Measurements from ENCODE around the gene DOCK8.

DOCK8 gene

GRCh38 chr9:431701-432100 is 217.0 kb downstream of the DOCK8 start:
- DNase-seq: no peak

- DNase-seq: no peak
These were observed 221.8 kb downstream of the DOCK8 start for GRCh38 chr9:436482-436881.

DNA sequence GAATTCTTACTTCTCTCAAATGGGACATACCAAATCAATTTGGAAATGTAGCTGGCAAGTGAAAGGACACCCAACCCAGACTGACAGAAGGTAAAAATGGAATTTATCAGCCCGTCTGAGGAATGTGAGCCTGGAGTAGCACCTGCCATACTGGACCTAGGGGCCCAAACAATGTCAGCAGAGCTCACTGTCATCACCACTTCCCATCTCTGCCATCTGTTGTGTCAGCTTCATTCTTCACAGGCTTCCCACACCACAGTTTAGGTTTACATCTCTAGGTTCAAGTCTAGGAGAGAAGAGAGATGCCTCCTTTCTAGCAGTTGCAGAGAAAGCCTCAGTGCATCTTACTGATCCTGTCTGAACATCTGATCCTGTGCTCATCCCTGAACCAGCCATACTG is 222.4 kb downstream of the DOCK8 start:
- no peak for DNase-seq

- no peak for DNase-seq
These were observed 222.9 kb downstream of the DOCK8 start for GRCh38 chr9:437574-438001.

GRCh38 chr9:438066-438465 is 223.4 kb downstream of the DOCK8 start:
- DNase-seq: no peak

- DNase-seq: no peak
These were observed 224.5 kb downstream of the DOCK8 start for GRCh38 chr9:438961-439768.

DNA sequence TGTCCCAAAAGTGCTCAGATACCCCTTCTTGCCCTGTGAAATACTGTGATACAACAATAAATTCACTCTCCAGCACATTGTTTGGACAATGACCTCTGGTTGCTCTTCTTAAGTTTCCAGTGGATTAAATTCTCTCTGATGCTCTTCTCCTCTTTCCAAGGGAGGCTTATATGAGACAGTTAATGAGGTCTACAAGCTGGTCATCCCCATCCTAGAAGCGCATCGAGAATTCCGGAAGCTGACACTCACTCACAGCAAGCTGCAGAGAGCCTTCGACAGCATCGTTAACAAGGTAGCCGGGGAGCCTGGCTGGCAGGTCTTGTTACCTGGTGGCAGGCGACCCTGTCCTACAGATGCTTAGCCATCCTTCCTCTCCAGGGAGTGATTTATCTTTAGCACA is 226.5 kb downstream of the DOCK8 start:
- DNase-seq: no peak

GRCh38 chr9:444528-444927 is 229.9 kb downstream of the DOCK8 start:
- DNase-seq: no peak

GRCh38 chr9:445033-445432 is 230.4 kb downstream of the DOCK8 start:
- DNase-seq: no peak

- DNase-seq: no peak
These were observed 231.5 kb downstream of the DOCK8 start for GRCh38 chr9:446074-446699.

GRCh38 chr9:447230-448025 is 232.8 kb downstream of the DOCK8 start:
- no peak for DNase-seq

DNA sequence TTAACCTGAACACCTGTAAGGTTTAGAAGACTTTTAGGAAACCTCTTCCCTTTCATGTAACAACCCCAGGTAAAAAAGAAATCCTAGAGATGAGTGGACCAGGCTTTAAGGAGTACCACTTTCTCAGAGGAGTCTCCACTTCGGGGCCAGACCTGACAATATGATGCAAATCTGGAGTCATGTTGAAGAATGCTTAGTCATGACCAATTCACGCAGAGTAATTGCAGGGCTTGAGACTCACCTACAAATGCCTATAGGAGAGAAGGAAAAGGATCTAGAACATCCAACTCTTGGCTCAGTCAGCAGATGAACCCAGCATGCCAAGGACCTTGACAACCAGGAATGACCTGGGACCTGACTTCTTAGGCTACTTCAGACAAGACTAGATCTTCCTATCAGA is 235.4 kb downstream of the DOCK8 start:
- DNase-seq: no peak

GRCh38 chr9:450561-450960 is 235.9 kb downstream of the DOCK8 start:
- DNase-seq: no peak

GRCh38 chr9:453832-454231 is 239.2 kb downstream of the DOCK8 start:
- DNase-seq: no peak

DNA sequence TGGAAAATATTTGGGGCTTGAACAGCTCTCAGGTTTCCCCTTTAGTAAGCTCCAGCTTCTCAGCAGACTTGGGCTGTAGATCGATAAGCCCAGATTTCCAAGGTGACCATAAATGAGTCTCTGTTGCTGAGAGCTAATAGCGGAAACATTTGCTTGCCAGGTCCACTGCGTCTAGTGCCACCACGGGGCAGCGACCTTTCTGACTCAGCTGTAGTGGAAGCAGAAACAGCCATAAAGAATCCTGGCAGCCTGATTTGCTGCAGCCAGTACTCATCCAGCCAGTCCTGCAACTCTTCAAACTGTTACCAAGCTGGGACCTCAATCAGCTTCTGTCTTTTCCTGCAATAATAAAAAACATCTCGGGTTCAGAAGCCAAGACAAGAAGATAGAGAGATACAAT is 241.7 kb downstream of the DOCK8 start:
- DNase-seq: no peak

DNA sequence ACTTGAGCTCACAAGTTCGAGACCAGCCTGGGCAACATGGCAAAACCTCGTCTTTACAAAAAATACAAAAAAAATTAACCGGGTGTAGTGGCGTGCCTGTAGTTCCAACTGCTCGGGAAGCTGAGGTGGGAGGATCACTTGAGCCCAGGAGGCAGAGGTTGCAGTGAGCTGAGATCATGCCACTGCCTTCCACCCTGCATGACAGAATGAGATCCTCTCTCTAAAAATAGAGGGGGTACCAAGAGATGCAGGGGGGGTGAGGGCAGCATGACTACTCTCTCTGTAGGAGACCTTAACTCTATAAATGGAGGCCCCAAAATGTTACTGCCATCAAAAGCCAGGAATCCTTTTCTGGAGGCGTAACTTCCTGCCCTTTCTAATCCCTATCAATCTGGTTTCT is 243.9 kb downstream of the DOCK8 start:
- DNase-seq: no peak

- no peak for DNase-seq
These were observed 245.1 kb downstream of the DOCK8 start for GRCh38 chr9:459491-460444.

- no peak for DNase-seq
These were observed 247.5 kb downstream of the DOCK8 start for GRCh38 chr9:462121-462520.

- DNase-seq: no peak
These were observed 247.9 kb downstream of the DOCK8 start for GRCh38 chr9:462606-463005.

DNA sequence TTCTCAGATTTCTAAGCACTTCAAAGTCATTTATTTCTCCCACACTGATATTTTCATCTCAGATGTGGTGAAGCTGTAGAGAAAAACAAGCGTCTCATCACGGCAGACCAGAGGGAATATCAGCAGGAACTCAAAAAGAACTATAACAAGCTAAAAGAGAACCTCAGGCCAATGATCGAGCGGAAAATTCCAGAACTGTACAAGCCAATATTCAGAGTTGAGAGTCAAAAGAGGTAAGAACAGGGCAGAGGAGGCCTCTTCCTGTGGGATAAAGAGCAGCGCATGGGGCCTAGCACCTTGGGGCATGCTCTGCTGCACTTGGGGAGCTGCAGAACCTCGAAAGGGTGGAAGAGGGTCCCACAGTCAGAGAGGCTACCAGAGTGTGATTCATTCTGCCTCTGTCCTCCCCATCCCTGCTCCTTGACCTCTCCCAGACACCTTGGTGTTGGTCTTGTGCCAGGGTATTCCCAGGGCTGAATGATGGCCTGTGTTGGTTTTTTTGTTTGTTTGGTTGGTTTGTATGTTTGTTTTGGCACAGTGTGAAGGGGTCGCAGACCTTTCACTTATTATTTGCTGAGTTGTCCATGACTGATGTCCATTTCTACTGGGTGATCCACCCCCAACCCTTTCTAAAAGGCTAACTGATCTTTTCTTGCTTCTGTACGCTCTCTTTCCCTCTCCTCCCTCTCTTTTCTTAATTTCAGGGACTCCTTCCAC is 248.9 kb downstream of the DOCK8 start:
- DNase-seq: no peak

DNA sequence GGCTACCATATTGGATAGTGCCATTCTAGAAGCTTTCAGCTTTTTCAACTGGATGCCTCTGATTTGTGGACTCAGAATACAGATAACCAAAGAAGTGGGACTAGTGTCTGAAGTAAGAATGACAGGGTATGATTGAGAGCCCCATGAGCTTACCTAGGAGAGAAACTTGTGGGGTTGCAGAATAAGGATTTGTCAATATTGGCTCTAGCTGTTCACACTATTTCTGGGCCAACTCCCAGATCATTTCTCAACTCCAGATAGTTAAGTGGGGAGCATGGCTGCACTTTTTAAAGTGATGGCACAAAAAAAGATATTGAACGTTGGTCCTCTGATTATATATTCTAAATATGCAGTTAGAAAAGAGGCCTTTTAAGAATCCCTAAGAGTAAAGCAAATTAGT is 252.1 kb downstream of the DOCK8 start:
- DNase-seq: no peak

Measured in NCI-H1105 treated with DMSO at 0.1 percent for 48 hours (cell line).